GM19372 (cell line): ENCODE measurements around the gene DCUN1D1.
A peak's percentile ranks its signal among the peaks of the same experiment; 100 is the strongest.
"Not testable (repeated sequence)": the region's sequence is repeated elsewhere in the genome, so short reads cannot be mapped to it uniquely, and the experiment has no call there.

Experiments
- ATAC-seq: cut with Tn5 transposase; IDR thresholded peaks from one replicate; pipeline ENCODE4 v1.9.1; 2021; ENCODE audit warnings: mild to moderate bottlenecking, low read depth, moderate library complexity; ENCODE audit not compliant: unreplicated experiment

DCUN1D1 gene

GRCh38 chr3:182980204-182981037, at the start of gene DCUN1D1:
DCUN1D1 (minus strand) TSS chr3:182980538; CDS start chr3:182980489, 49 bp downstream.
- ATAC-seq, result peak; percentile 87

- no peak for ATAC-seq
These were observed 48.1 kb upstream of the DCUN1D1 start for GRCh38 chr3:183028416-183028815.

GRCh38 chr3:183027276-183027675, 46.9 kb upstream of the DCUN1D1 start:
- ATAC-seq, result no peak

GRCh38 chr3:183022936-183023516, 42.7 kb upstream of the DCUN1D1 start:
- ATAC-seq, result no peak

- ATAC-seq, result no peak
These were observed 38.3 kb upstream of the DCUN1D1 start for GRCh38 chr3:183018421-183019192.

GRCh38 chr3:183015185-183015584, 34.8 kb upstream of the DCUN1D1 start:
- no peak for ATAC-seq

GRCh38 chr3:183013856-183014255, 33.5 kb upstream of the DCUN1D1 start:
- no peak for ATAC-seq

GRCh38 chr3:183013074-183013473, 32.7 kb upstream of the DCUN1D1 start:
- ATAC-seq, result no peak

- no peak for ATAC-seq
These were observed 28.5 kb upstream of the DCUN1D1 start for GRCh38 chr3:183008800-183009199.

- no peak for ATAC-seq
These were observed 28.0 kb upstream of the DCUN1D1 start for GRCh38 chr3:183008303-183008702.

- no peak for ATAC-seq
These were observed 26.2 kb upstream of the DCUN1D1 start for GRCh38 chr3:183006396-183007002.

GRCh38 chr3:182999767-183000166, 19.4 kb upstream of the DCUN1D1 start:
- no peak for ATAC-seq

GRCh38 chr3:182993486-182994201, 13.3 kb upstream of the DCUN1D1 start:
- ATAC-seq, result not testable (repeated sequence)

GRCh38 chr3:182989566-182989965, 9.2 kb upstream of the DCUN1D1 start:
- no peak for ATAC-seq

GRCh38 chr3:182986021-182986420, 5.7 kb upstream of the DCUN1D1 start:
- no peak for ATAC-seq

GRCh38 chr3:182983876-182984275, 3.5 kb upstream of the DCUN1D1 start:
- ATAC-seq, result no peak

GRCh38 chr3:182981038-182981380, 671 bp upstream of the DCUN1D1 start:
- no peak for ATAC-seq

- ATAC-seq, result peak; percentile 8
These were observed 605 bp downstream of the DCUN1D1 start for GRCh38 chr3:182979674-182980191.

GRCh38 chr3:182979103-182979673, 1.1 kb downstream of the DCUN1D1 start:
- ATAC-seq, result no peak

GRCh38 chr3:182978387-182978786, 2.0 kb downstream of the DCUN1D1 start:
- ATAC-seq, result no peak
